GM19467 (cell line): ENCODE data around the gene CELF2.

ENCODE experiments used
- ATAC-seq: cut with Tn5 transposase; IDR thresholded peaks from one replicate; pipeline ENCODE4 v1.9.1; 2021; ENCODE audit warnings: mild to moderate bottlenecking, moderate library complexity; ENCODE audit not compliant: unreplicated experiment

Gene CELF2

GRCh38 chr10:11317936-11318670, 300.4 kb downstream of the CELF2 start:
- no peak for ATAC-seq

- ATAC-seq = no peak
Measured at GRCh38 chr10:11318826-11319598, 301.3 kb downstream of the CELF2 start.

GRCh38 chr10:11319990-11320602, 302.4 kb downstream of the CELF2 start:
- ATAC-seq = no peak

GRCh38 chr10:11320809-11321520, 303.3 kb downstream of the CELF2 start:
- no peak for ATAC-seq

GRCh38 chr10:11322698-11323097, 305.0 kb downstream of the CELF2 start:
- ATAC-seq = no peak

GRCh38 chr10:11324761-11325321, 307.2 kb downstream of the CELF2 start:
- ATAC-seq = no peak

- no peak for ATAC-seq
Measured at GRCh38 chr10:11325817-11326216, 308.1 kb downstream of the CELF2 start.

GRCh38 chr10:11326241-11326640, 308.6 kb downstream of the CELF2 start:
- ATAC-seq = no peak

- ATAC-seq = no peak
Measured at GRCh38 chr10:11326913-11327616, 309.4 kb downstream of the CELF2 start.

GRCh38 chr10:11328264-11329061, 310.8 kb downstream of the CELF2 start:
- ATAC-seq = no peak

- ATAC-seq = no peak
Measured at GRCh38 chr10:11329062-11329673, 311.5 kb downstream of the CELF2 start.

GRCh38 chr10:11330383-11331045, 312.8 kb downstream of the CELF2 start:
- ATAC-seq = no peak

GRCh38 chr10:11331046-11331577, 313.4 kb downstream of the CELF2 start:
- ATAC-seq = no peak

- ATAC-seq = no peak
Measured at GRCh38 chr10:11331726-11332125, 314.1 kb downstream of the CELF2 start.

- no peak for ATAC-seq
Measured at GRCh38 chr10:11332846-11333245, 315.2 kb downstream of the CELF2 start.

- no peak for ATAC-seq
Measured at GRCh38 chr10:11334436-11334835, 316.8 kb downstream of the CELF2 start.

- ATAC-seq = no peak
Measured at GRCh38 chr10:11335167-11335652, 317.5 kb downstream of the CELF2 start.

- ATAC-seq = no peak
Measured at GRCh38 chr10:11335881-11336430, 318.3 kb downstream of the CELF2 start.
